GM20000 (cell line): ENCODE results near the gene NEU4.
"Not testable (repeated sequence)": the region's sequence is repeated elsewhere in the genome, so short reads cannot be mapped to it uniquely, and the experiment has no call there.

ENCODE experiments used
- DNase-seq: peaks from one replicate; pipeline ENCODE4 v3.0.0; 2012; ENCODE audit warnings: low spot score
- CTCF ChIP-seq: IDR thresholded peaks from 2 replicates; pipeline ENCODE4 v1.5.1; 2012; ENCODE audit warnings: mild to moderate bottlenecking, control low read depth; ENCODE audit errors: extremely low read depth, missing control alignments

NEU4 gene

GRCh38 chr2:241777170-241777685 lies 31.8 kb upstream of the NEU4 start:
- TF ChIP-seq CTCF, result no peak
- peak; percentile 15 for DNase-seq

- peak; percentile 12 for DNase-seq
- TF ChIP-seq CTCF, result no peak
These were observed 31.0 kb upstream of the NEU4 start for GRCh38 chr2:241777686-241778627.

DNA sequence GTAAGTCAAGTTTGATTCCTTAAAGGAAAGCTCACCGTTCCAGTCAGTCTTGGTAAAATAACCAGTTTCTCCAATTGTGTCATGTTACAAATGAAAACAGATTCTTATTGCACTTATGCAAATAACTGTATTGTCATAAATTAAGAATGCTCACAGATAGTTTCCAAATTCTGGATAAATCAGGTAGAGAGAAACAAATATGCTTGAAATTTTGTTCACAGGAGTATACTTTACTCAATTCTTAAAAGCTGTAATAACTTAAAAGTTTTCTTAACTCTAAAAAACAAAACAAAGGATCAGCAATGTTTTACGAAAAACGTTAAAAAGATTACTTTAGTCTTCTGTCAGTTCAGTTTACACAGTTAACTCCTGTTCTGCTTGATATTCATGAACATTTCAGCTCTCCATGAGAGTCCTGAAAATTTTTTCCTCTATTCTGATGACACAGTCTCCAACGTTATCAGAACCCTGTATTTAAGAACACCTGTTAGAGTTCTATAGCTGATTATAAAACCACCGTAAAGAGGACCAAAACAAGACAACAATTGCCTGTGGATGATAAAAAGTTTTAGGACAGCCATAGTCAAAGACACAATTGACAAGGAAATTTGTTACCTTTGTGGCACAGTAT lies 27.9 kb upstream of the NEU4 start:
- no peak for TF ChIP-seq CTCF

GRCh38 chr2:241782053-241782452 lies 26.9 kb upstream of the NEU4 start:
- not testable (repeated sequence) for DNase-seq

More for the DNA sequence above, 27.9 kb upstream of the NEU4 start:
- no peak for DNase-seq

GRCh38 chr2:241788135-241788534 lies 20.9 kb upstream of the NEU4 start:
- no peak for TF ChIP-seq CTCF
- no peak for DNase-seq

GRCh38 chr2:241788572-241788971 lies 20.4 kb upstream of the NEU4 start:
- TF ChIP-seq CTCF, result no peak
- peak; percentile 55 for DNase-seq

GRCh38 chr2:241791385-241791784 lies 17.6 kb upstream of the NEU4 start:
- DNase-seq, result not testable (repeated sequence)

DNA sequence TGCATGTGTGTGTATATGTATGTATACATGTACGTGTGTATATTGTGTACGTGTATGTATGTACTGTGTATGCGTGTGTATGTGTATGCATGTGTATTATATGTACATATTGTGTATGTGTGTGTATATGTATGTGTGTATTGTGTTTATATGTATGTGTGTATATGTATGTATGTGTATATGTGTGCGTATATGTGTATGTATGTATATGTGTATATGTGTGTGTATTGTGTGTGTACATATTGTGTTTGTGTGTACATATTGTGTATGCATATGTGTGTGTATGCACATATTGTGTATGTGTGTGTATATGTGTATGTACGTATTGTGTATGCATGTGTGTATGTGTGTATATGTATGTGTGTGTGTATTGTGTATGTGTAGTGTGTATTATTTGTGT lies 15.6 kb upstream of the NEU4 start:
- no peak for DNase-seq
- TF ChIP-seq CTCF, result no peak
